Panc1 (cell line): ENCODE results near the gene TXN2.

ENCODE experiments used
- POLR2AphosphoS5 ChIP-seq: IDR thresholded peaks from 2 replicates; pipeline ENCODE4 v1.6.1; 2012; ENCODE audit warnings: mild to moderate bottlenecking, low read depth, low read length, moderate library complexity
- SIN3A ChIP-seq: IDR thresholded peaks from 2 replicates; pipeline ENCODE4 v1.6.1; 2012; ENCODE audit warnings: low read depth, mild to moderate bottlenecking, low read length, moderate library complexity, borderline replicate concordance; ENCODE audit not compliant: insufficient read depth
- TF ChIP-seq, protein P1 (sequence below): fragments of 450-650 bp; IDR thresholded peaks from 2 replicates; pipeline ENCODE4 v1.5.1; 2017; ENCODE audit warnings: mild to moderate bottlenecking
- TF ChIP-seq, protein P2 (sequence below), 2 experiments: IDR thresholded peaks; 2 replicates each; pipeline ENCODE4 v1.6.1; 2011 to 2012; ENCODE audit warnings: low read depth in 2 of 2, control low read depth in 1 of 2, low read length in 1 of 2, mild to moderate bottlenecking in 1 of 2, moderate library complexity in 1 of 2; ENCODE audit not compliant: insufficient read depth in 1 of 2

- TF ChIP-seq, protein P1, sequence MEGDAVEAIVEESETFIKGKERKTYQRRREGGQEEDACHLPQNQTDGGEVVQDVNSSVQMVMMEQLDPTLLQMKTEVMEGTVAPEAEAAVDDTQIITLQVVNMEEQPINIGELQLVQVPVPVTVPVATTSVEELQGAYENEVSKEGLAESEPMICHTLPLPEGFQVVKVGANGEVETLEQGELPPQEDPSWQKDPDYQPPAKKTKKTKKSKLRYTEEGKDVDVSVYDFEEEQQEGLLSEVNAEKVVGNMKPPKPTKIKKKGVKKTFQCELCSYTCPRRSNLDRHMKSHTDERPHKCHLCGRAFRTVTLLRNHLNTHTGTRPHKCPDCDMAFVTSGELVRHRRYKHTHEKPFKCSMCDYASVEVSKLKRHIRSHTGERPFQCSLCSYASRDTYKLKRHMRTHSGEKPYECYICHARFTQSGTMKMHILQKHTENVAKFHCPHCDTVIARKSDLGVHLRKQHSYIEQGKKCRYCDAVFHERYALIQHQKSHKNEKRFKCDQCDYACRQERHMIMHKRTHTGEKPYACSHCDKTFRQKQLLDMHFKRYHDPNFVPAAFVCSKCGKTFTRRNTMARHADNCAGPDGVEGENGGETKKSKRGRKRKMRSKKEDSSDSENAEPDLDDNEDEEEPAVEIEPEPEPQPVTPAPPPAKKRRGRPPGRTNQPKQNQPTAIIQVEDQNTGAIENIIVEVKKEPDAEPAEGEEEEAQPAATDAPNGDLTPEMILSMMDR = no peak
- TF ChIP-seq SIN3A = peak; percentile 76; the same call in 1 of the 2 replicates
- TF ChIP-seq POLR2AphosphoS5 = peak; percentile 90
- TF ChIP-seq, protein P2, sequence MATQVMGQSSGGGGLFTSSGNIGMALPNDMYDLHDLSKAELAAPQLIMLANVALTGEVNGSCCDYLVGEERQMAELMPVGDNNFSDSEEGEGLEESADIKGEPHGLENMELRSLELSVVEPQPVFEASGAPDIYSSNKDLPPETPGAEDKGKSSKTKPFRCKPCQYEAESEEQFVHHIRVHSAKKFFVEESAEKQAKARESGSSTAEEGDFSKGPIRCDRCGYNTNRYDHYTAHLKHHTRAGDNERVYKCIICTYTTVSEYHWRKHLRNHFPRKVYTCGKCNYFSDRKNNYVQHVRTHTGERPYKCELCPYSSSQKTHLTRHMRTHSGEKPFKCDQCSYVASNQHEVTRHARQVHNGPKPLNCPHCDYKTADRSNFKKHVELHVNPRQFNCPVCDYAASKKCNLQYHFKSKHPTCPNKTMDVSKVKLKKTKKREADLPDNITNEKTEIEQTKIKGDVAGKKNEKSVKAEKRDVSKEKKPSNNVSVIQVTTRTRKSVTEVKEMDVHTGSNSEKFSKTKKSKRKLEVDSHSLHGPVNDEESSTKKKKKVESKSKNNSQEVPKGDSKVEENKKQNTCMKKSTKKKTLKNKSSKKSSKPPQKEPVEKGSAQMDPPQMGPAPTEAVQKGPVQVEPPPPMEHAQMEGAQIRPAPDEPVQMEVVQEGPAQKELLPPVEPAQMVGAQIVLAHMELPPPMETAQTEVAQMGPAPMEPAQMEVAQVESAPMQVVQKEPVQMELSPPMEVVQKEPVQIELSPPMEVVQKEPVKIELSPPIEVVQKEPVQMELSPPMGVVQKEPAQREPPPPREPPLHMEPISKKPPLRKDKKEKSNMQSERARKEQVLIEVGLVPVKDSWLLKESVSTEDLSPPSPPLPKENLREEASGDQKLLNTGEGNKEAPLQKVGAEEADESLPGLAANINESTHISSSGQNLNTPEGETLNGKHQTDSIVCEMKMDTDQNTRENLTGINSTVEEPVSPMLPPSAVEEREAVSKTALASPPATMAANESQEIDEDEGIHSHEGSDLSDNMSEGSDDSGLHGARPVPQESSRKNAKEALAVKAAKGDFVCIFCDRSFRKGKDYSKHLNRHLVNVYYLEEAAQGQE (IDR thresholded peaks at IDR 0.05; ENCODE audit: insufficient read depth in 1 of 2, low read depth in 2 of 2, low read length in 1 of 2) = no peak
Observed at GRCh38 chr22:36481393-36482168, at the start of gene TXN2.
